GM18520 (cell line): ENCODE results near the gene COMMD7.

Source experiments
- ATAC-seq: cut with Tn5 transposase; IDR thresholded peaks from one replicate; pipeline ENCODE4 v1.9.1; 2021; ENCODE audit not compliant: unreplicated experiment

COMMD7 gene

DNA sequence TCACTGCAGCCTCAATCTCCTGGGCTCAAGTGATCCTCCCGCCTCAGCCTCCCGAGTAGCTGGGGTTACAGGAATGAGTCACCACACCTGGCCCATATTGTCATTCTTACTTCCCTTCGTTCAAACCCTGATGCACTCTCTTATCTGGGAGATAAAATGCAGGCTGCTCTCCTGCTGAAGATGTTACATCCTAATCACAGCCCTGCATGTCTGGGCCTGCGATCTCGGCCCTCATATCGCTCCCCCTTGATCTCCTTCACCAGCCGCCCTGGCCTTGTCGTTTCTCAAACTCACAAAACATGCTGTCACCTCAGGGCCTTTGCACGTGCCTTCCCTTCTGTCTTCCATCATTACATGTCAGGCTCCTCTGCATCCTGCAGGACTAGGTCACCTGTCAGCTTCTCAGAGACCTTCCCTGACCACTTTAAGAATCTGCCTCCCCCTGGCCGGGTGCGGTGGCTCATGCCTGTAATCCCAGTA is 60.7 kb downstream of the COMMD7 start:
- no peak for ATAC-seq

DNA sequence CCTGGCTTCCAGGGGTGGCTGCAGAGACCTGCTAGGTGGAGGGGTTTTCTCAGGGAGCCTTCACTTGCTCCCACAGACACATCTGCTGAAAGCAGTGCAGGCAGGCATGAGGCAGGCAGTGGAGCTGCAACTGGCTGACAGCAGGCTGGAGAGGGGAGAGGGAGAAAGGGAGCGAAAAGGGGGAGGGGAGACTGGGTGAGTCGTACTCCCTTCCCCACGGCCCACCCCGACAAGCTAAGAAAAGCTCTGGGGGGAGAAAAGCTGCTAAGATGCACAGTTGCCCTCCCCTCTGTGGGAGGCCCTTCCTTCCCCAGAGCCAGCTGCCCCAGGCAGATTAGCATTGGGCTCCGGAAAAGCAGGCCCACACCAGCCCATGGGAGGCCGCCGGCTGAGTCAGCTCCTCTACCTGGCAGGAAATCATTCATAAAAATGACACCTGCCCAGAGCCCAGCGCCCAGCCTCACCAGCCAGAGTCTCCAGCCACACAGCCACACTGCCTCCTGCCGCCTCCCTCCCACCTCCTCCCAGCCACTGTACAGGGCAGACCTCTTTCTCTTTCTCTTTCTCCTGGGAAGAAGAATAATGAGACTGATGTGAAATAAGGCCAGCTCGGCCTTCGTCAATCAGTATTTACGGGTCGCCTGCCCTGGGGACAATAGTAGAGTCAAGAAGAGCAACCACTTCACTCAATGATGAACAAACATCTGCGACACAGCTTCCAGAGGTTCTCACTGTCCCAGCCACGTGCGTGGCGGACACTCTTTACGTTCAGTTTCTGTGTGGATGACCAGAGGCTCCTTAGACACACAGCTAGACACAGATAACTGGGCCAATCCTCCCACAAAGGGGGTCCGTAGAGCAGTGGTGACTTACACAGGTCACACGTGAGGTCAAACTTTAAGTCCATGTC is 61.8 kb downstream of the COMMD7 start:
- ATAC-seq: no peak

DNA sequence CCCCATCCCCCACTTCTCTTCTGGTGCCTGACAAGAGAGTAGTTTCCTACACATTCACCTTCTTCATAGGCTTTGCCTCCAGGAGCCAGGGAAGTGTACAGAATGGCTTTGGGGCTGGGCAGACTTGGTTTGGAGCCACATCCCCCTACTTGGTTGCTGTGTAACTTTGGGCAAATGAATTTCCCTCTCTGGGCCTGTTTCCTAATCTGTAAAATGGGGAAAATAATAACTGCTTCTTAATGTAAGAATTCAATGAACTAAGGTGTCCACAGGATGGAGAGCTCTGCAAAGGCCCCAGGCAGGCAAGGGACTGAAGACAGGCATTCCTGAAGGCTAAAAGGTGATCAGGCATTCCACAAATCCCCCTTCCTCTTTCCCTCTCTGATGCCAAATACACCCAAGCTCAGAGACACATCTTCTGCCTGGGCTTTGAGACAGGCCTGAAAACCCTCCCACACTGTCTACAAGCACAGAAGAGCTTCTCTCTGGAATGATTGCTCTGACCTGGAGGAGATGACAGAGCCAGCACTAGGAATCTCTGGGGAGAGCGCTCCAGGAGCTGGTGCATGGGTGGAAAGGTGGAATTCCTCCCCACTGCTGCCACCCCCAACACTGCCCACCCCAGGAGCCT is 62.6 kb downstream of the COMMD7 start:
- ATAC-seq: no peak

DNA sequence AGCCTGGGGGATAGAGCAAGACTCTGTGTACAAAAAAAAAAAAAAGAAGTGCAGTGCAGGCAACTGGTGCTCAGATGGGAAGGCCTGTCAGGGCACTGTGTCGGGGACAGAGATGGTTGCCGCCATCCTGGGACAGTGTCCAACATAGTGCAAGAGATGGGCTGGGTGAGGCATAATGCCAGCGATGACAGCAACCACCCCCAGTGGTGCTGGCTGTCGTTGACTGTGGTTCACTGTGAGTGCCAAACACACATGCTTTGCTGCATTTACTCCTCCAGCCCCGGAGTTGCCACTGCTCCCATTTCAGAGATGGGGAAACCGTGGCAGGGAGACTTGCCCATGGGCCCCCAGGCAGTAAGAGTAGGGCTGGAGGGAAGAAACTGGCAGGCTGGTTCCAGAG is 64.3 kb downstream of the COMMD7 start:
- ATAC-seq: no peak

DNA sequence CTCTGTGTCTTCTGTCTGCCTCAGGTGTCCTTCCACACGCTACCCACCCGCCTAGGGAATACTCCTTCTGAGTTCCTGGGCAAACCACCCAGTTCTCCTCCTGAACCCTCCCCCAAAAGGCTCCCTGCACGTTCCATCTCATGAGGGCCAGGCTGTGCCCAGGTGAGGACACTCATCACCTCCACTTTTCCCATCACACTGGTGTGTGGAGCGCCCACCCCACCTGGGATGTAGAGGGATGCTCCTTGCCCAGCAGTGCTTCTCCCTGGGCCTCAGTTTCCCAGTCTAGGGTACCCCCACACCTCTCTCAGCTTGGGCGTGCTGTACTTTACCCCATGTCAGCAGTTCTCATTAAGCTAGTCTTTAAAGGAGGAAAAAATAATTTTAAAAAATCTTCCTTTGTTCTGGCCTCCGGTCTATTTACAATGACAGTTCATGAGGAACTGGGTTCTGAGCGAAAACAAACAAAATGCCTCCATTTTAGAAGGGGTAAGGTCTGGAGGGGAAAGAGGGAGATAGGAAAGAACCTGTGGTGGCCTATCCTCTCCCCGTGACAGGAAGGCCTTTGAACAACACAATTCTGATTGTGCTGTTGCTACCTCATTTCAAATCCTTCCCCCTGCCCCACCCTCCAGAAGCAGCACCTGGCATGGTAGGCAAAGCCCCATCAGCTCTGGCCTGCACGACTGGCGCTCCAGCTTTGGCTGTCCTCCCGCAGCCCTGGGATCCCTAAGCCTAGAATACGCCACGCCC is 67.9 kb downstream of the COMMD7 start:
- ATAC-seq: no peak

DNA sequence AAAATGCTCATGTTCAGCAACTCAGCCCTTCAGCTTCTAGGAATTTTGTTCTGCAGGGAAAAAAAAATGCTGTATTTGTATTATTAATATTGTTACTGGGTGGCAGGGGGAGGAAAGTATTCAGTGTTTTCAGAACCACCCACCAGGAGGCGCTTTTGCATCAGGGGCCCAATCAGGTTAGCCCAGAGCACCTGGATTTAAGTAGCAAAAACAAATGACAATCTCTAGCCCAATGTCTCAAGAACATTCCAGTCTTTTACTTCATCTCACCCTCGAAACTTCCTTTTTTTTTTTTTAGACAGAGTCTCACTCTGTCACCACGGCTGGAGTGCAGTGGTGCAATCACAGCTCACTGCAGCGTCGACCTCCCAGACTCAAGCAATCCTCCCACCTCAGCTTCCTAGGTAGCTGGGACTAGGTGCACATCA is 68.9 kb downstream of the COMMD7 start:
- no peak for ATAC-seq

DNA sequence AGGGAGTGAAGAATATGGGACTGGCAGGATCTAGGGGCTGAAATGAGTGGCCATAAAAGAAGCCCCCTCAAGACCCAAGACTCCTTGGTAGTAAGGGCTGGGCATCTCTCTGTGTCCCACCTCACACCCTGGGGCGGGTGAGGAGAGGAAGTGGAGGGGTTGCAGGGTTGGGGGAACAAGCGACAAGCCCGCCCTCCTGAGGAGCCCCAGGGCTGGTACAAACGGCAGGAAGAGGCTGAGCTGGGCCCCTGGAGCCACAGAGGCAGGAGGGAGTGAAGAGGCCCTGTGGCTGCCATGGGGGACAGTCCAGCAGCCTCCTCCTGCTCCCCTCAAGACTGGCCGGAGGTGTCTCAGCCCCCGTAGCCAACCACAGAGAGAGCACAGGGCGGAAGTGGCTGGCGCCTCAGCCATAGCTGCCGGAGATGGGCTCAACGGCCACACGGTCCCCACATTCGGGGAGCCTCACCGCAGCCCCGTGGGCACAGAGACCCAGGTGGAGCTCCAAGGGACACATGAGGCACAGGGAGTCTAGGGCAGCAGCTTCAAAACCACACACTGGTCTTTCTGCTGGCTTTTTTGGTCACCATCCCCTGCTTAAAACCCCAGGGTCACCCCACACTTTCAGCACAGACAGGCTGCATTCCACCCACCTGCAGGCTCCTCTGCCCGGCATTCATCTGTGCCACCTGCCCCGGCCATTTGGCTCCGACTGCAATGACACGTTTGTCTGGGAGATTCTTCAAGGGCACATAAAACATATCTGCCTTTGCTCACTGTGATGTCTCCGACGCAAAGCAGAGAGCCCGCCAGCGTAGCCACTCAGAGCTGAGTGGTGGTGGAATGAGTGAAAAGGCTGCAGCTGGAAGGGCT is 70.0 kb downstream of the COMMD7 start:
- no peak for ATAC-seq

DNA sequence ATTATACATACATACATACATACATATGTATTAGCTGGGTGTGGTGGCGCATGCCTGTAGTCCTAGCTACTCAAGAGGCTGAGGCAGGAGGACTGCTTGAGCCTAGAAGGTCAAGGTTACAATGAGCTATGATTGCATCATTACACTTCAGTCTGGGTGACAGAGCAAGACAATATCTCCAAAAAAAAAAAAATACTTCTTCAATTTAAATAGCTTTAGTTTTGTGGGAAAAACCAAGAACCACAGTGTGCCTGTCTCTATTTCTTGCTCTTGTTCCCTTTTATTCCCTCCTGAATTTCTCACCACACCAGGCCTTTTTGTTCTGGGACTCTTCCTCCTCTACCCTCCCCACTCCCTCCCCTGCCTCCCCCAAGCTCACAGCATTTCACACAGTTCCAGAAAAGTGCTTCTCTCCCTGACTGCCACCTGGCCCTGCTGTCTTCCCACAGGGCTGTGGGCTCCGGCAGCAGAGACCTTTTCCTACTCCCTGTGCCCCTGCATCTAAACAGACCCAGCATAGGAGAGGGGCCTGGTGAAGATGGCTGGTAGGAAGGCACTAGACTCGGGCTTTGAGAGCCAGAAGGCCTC is 70.8 kb downstream of the COMMD7 start:
- ATAC-seq: no peak

DNA sequence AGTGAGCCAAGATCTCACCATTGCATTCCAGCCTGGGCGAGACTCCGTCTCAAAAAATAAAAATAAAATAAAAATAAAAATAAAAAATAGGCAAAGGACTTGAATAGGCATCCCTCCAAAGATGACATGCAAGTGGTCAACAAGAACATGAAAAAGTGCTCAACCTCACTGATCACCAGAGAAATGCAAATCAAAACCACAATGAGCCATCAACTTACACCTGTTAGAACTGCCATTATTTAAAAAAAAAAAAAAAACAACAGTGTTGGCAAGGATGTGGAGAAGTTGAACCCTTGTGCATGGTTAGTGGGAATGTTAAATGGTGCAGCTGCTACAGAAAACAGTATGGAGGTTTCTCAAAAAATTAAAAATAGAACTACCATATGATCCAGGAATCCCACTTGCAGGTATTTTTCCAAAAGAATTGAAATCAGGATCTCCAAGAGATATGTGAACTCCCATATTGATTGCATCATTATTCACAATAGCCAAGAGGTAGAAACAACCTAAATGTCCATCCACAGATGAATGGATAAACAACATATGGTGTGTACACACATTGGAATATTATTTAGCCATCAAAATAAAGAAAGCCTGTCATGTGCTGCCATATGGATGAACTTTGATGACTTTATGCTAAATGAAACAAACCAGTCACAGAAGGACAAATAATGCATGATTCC is 72.4 kb downstream of the COMMD7 start:
- ATAC-seq: peak; percentile 50

DNA sequence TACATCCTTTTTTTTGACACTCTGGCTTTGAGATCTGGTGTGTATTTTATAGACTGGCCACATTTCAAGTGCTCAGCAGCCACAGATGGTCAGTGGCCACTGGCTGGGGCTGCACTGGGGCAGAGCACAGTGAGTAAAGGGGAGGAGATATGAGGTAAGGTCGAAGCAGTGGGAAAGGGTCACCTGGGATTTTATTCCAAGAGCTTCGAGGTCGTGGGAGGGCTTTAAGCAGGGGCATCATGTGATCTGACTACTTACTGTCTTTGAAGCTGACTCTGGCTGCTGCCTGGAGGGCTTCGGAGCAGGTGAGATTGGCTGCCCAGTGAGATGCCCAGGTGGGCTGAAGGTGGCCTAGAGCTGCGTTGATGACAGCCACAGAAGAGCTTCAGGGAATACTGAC is 76.2 kb downstream of the COMMD7 start:
- no peak for ATAC-seq

DNA sequence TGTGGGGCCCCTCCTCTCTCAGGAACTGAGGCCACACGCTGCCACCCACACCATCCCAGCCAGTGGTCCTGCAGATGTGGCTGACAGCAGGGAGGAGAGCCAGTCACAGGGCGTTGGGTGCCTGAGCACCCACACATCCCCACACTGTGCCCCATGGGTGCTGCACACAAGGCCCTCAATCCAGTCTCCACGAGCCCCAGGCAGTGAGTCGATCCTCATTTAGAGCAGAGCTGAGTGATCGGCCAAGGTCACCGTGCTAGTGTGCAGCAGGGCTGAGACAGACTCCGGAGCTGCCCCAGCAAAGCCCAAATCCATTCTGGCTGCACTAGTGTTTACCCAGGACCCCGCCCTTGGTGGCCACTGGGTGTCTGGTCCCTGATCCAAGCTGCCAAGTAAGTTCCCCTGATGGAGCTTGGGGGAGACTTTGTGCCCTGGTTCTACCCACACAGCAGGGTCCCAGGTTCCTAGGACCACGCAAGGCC is 78.5 kb downstream of the COMMD7 start:
- no peak for ATAC-seq

DNA sequence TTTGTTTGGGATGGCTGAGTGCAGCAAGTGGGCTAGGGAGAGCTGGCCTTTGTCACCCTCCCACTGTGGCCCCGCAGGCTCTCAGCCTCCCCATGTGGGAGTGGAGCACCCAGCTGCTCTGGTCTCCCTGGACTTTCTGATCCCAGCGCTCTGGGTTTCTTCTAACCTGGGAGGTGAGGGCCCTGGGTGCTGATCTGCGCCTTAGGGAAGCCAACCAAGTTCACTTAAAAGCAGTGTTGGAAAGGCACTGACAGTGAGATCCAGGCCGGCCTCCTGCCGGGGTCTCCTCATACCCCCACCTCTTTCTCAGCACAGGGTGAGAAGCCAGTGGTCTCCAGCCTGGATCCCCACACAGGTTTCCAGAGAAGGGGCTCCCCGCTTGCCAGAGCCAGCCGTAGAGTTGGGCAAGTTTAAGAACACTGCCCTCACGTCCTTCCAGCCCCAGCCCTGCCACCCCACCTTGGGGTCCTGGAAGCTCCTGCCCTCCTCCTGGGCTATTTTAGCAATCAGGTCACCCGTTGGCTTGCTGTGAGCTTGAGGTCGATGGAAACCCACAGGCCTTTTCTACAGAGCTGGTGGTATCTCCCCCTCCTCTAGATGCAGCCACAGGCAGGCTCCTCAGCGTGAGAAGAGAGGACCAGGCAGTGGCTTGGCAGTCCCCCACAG is 79.1 kb downstream of the COMMD7 start:
- no peak for ATAC-seq

DNA sequence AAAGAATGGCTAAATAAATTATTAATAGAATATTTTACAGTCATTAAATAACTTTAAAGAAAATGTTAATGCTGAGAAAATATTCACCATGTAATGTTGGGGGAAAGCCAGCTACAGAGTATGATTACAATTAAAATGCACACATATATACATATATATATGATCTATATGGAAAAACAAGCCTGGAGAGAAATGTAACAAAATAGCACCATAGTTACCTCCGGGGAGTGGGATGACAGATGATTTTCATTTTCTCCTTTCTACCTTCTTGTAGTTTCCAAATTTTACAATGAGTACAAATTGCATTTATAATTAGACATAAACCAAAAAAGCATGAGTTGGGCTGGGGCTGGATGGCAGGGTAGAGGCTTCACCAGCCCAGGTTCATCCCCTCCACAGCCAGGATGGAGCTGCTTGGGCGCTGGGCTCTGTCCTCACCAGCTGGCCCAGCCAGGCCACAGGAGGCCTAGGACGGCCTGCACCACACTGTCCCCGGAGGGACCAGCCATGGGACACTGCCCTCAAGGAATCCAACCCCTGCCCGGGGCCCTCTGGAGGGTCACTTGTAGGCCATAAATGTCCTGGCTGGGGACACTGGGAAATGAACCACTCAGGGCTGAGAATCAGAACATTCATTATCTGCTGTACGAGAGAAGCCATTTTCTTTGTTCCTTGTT is 79.8 kb downstream of the COMMD7 start:
- ATAC-seq: no peak

DNA sequence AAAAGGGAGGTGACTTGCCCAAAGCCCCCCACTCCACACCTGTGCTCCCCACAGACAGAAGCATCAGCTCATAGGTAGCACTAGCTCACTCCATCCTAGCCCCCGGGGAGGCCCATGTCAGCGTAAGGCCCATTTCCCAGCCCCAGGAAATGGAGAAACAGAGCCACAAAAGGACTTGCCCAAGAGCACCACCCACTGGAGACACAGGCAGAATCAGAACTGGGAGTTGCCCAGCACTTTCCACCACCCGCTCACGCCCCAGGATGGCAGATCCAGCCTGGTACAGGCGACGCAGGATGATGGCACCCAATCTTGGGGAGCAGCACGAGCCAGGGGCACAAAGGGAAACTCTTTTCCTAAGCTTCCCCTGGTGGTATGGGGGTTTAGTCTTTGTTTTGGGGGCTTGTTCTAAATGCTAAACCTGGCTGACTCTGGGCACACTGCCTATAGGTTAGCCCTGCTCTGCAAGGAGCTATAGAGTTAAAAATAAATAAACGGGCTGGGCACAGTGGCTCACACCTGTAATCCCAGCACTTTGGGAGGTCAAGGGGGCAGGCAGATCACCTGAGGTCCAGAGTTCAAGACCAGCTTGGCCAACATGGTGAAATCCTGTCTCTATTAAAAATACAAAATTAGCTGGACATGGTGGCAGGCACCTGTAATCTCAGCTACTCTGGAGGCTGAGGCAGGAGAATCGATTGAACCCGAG is 81.3 kb downstream of the COMMD7 start:
- ATAC-seq: no peak

DNA sequence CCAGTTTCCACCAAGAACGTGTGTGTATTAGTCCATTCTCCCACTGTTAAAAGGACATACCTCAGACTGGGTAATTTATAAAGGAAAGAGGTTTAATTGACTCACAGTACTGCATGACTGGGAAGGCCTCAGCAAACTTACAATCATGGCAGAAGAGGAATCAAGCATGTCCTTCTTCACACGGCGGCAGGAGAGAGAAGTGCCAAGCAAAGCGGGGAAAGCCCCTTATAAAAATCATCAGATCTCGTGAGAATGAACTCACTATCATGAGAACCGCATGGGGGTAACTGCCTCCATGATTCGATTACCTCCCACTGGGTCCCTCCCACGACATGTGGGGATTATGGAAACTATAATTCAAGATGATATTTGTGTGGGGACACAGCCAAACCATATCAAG is 82.6 kb downstream of the COMMD7 start:
- no peak for ATAC-seq

DNA sequence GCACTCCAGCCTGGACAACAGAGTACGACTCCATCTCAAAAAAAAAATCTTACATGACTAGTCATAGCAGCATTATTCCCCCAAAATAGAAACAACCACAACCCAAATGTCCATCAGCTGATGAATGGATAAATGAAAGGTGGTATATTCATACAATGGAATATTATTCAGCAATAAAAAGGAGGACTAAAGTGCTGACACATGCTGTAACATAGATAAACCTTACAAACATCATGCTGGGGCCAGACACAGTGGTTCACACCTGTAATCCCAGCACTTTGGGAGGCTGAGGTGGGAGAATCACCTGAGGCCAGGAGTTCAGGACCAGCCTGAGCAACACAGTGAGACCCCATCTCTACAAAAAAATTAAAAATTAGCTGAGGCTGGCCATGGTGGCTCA is 86.4 kb downstream of the COMMD7 start:
- ATAC-seq: no peak

DNA sequence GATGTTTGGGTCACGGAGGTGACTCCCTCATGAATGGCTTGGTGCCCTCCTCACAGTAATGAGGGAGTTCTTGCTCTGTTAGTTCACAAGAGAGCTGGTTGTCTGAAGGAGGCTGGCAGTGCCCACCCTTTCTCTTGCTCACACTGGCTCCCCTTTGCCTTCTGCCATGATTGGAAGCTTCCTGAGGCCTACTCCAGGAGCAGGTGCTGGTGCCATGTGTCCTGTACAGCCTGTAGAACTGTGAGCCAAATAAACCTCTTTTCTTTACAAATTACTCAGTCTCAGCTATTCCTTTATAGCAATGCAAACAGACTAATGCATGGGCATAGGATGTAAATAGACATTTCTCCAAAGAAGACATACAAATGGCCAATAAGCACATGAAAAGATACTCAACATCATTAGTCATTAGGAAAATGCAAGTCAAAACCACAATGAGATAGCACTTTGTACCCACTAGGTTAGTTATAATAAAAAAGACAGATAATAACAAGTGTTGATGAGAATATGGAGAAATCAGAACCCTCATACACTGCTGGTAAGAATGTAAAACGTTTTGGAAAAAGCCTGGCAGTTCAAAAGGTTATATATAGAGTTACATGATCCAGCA is 87.3 kb downstream of the COMMD7 start:
- ATAC-seq: no peak
